ENCODE data around the gene KLK5.
A peak's percentile ranks its signal among the peaks of the same experiment; 100 is the strongest.

KLK5 gene

DNA sequence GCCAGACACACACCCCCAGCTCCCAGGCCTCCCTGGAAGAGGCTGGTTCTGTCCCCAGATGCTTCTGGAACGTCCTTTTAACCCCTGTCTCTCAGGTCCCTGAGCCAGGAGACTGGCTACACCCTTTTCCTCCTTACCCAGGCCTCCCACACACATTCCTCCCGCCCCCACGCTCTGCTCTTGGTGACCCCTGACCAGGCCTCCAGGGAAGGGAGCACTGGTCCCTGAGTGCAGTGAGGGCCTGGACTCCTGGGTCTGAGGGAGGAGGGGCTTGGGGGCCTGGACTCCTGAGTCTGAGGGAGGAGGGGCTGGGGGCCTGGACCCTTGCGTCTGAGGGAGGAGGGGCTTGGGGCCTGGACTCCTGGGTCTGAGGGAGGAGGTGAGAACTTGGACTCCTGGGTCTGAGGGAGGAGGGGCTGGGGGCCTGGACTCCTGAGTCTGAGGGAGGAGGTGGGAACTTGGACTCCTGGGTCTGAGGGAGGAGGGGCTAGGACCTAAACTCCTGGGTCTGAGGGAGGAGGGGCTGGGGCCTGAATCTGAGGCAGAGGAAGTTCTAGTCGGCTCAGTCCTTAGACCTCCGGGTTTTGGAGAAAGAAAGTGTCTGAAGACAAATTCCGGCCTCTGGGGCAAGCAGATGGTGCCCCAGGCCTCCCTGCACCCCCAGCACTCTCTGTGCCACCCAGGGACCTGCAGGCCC, 16.0 kb upstream of the KLK5 start:
- no peak for DNase-seq

DNA sequence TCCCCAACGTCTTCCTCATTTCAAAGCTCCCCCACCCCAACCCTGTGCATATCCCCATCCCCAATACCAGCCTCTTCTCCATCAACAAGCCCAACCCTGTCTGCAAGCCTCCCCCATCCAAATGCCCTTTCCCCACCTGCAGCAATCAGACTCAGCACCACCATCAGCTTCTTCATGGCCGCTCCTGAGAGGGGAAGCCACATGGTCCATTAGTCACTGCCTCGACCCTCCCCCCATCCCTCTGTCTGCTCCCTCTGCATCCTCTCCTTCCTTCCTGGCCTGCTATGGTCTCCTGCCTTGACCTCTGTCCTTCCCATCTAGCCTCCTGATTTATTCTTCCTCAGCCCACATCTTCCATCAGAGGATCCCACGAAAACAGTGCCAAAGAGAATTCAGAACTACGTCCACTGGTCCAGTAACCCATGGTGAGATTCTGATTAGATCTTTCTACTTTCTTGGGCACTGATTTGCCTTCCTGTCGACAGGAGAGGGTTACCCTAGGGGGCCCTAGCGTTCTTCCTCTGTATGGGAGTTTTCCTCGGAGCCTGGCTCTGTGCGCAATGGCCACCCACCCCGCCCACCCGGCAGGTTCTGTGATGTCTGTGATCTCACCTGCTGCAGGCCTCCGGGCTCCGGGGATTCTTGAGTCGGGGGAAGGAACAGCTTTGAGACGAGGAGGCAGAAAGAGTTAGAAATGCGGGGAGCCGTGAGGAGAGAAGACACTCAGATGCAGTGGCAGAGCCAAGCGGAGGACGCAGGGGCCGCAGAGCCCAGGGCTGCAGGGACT, 15.3 kb upstream of the KLK5 start:
- DNase-seq, result no peak

DNA sequence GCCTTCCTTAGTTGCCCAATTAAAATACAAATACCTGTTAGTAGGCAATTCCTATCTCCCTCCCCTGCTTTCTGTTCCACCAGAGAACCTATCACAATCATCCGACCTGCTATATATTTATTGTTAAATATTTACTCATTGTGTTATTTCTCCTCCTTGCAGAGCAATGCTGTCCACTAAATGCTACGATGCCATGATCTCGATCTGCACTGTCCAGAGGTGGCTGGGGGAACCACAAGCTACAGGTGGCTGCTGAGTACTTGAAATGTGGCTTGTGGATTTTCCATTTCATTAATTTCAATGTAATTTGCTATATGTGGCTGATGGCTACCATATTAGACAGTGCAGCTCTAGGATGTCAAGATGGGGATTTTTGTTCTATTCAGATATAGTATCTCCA, 11.4 kb upstream of the KLK5 start:
- no peak for DNase-seq

DNA sequence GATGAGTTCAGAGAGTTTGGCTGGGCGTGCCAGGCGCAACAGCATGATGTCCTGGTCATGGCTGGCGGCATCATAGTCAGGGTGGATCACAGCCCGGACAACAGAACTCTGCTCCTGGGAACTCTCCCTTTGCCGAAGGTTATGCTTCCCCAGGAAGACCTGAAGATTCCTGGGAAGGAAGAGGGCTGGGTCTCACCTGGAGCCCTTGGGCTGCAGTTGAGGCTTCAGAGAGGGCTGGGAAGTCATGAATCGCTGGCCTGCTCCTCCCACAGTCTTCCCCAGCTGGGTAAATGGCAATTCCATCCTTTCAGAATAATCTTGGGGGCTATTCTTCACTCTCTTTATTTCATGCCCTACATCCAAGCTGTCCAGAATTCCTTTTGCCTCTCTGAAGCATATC, 10.5 kb upstream of the KLK5 start:
- DNase-seq, result no peak

DNA sequence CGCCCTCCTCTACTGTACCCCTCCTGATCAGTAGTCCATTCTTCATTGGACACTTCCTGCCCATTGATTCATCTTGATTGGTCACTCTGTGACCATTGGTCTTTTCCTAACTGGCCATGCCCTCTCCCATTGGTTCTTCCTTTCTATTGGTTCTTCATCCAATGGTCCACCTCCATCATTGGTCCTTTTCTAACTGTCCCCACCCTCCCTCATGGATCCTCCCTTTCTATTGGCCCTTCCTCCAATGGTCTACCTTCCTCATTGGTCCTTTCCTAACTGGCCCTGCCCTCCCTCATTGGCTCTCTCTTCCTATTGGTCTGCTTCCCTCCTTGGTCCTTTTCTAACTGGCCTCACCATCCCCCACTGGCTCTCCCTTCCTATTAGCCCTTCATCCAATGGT, 9.4 kb upstream of the KLK5 start:
- DNase-seq, result no peak

DNA sequence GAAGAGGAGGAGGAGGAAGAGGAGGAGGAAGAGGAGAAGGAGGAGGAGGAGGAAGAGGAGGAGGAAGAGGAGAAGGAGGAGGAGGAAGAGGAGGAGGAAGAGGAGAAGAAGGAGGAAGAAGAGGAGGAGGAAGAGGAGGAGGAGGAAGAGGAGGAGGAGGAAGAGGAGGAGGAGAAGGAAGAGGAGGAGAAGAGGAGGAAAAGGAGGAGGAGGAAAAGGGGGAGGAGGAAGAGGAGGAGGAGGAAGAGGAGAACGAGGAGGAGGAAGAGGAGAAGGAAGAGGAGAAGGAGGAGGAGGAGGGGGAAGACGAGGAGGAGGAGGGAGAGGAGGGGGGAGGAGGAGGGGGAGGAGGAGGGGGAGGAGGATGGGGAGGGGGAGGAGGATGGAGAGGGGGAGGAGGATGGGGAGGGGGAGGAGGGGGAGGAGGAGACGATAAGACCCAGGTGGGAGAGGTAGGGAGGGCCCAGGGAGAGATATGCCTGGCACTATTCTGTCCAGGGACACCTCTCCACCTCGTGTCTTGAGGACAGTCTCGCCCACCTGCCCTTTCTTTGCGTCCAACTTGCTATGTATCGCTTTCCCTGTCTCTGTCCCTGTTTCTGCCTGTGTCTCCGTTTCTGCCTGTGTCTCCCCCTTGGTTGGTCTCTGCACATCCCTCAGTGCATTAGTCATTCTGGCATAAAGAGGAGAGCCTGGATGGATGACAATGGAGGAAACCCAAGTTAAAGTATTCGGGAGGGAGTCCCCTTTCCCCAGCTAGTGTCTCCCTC, 7.1 kb upstream of the KLK5 start:
- DNase-seq, result no peak

DNA sequence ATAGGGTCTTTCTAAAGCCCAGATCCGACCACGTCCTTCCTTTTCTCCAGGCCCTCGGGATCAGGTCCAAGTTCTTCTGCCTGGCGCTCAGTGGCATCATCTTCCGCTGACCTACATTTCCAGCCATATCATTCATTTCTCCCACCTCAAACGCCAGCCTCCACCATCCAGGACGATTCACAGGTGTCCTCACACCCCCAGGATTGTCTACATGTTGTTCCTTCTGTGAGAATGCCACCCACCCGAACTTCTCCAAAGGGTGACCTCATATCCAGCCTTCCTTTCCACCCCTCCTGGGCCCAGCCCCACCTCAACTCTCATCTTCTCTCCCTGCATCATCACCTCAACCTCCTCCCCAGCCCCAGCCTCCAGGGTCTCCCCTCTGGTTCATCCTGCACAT, 4.7 kb upstream of the KLK5 start:
- no peak for DNase-seq

DNA sequence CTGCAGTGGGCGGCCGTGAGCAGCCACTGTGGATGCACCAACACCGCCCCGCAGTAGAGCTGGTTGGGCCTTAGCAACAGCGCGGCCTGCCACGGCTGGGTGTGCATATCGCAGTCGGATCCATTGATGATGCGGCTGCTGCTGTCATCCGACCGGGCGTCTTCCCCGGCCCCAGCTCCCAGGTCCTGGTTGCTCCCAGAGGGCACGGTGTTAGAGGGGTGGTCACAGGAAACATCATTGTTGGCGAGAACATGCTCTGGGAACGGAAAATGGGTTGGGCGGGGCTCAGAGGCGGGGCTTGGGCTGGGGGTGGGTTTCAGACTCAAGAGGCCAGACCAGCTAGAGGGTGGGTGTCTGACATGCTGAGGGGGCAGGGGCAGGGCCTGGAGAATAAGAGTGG, 3.0 kb downstream of the KLK5 start:
- DNase-seq, result no peak

DNA sequence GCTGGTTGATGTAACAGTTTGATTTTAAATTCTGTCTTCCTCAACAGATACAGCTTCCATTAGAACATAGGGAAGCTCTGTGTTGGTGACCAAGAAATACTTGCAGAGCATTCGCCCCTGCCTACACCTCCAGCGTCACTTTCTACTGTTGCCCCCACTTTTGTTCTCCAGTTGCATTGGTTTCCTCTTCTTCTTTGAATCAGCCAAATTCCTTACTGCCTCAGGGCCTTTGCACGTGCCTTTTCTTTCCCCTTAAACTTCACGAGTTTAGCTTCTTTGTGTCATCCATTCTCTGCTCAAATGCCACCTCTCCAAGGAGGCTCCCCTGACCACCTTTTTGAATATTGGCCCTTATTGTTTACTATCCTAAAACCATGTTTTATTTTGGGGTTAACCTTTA, 5.7 kb downstream of the KLK5 start:
- DNase-seq, result no peak

DNA sequence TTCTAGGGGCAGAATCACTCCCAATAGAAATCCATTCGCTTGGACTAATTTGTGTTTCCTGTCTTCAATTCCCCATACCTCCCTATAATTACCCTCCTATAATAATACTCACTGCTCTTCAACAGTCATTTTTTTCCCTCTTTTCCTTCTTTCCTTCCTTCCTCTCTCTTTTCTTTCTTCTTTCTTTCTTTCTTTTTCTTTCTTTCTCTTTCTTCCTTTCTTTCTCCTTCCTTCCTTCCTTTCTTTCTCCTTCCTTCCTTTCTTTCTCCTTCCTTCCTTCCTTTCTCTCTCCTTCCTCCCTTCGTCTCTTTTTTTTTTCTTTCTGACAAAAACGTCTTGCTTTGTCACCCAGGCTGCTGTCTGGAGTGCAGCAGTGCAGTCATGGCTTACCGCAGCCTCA, 8.0 kb downstream of the KLK5 start:
- DNase-seq, result no peak

DNA sequence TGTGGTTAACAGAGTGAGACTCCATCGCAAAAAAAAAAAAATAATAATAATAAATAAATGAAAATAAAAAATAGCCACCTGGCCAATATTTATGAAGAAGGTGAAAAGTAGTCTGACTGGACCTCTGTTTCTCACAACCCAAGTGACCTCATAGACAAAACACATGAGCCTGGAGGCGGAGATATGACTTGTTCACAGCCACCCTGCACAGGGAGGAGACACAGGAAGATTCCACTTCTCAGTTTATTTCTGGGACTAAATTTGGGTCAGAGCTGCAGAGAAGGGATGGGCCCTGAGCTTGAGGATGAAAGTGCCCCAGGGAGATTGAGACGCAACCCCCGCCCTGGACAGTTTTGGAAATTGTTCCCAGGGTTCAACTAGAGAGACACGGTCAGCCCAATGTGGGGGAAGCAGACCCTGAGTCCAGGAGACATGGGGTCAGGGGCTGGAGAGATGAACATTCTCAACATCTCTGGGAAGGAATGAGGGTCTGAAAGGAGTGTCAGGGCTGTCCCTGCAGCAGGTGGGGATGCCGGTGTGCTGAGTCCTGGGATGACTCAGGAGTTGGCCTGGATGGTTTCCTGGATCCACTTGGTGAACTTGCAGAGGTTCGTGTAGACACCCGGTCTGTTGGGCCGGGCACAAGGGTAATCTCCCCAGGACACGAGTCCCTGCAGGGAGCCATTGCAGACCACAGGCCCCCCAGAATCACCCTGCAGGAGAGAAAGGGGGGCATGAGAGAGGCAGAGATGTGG, 9.6 kb downstream of the KLK5 start:
- no peak for DNase-seq

DNA sequence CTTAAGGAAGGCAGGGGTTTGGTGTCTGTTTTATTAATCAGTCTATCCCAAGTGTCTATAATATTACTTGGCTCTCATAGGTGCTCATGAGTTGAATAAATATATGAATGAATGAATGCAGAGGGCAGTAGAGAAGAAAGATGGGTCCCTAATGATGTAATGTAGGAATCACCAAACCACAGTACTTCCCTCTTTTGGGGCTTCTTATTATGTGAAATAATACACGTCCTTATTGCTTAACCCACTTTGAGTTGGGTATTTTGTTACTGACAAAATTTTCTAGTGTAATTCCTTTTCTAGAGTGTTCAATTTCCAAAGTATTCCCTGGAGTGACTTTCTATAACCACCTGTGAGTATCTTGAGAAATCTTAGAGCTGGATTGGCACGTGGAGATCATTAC, 13.2 kb downstream of the KLK5 start:
- no peak for DNase-seq

DNA sequence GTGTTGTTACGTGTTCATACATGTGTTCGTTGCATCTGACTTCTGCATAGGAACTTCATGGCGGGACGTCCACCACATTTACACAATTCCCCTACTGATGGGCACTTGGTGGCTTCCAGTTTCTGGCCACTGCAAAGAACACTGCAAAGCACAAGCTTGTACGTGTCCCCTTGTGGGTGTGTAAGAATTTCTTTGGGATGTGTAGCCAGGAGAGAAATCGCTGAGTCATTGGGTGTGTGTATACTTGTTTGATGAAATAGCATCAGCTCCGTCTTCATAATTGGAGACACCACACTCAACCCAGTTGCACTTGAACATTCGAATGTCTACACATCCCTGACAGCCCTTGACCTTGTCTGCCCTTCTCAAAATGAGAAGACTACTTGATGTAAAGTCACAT, 19.2 kb downstream of the KLK5 start:
- no peak for DNase-seq

DNA sequence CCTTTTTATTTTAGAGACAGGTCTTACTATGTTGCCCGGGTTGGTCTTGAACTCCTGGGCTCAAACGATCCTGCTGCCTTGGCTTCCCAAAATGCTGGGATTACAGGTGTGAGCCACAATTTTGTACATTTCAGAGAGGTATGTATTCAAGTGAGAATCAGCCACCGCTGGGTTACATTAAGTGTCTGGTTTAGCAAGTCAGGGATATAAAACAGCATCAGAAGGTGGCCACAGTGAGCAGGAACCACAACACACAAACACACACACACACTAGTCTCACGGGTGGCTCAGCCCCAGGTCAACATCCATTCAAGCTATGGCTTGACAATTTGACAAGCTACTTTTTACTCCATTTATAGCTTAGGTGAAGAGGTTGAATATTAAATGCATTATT, 20.2 kb downstream of the KLK5 start:
- no peak for DNase-seq

DNA sequence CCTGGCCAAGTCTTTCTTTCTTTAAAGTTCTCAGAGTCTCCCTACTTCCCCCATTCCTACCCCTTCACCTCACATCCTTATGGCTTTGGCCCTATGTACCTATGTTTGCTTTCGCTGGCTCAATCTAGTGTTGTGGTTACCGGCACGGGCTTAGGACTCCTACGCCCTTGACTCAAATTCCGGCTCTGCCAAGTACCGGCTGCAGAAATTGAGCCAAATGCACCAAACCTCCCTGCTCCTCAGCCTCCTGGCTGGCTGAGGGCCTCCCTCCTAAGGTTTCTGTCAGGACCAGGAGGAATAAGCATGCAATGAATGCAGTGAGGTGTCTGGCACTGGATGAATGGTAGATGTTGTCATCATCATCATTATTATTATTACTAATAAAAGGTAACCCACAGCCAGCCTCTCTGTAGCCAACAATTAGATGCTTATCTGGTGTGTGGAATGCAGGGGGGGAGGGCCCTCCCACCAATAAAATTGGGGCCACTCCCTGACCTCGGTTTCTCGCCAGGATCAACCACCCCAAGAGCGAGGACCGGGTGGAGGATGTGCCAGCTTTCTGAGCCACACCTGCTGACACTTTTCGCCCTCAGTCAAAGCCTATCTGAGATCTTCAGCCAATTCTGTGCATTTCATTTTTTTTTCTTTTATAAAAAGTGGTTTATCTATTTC, 20.7 kb downstream of the KLK5 start:
- DNase-seq, result no peak

DNA sequence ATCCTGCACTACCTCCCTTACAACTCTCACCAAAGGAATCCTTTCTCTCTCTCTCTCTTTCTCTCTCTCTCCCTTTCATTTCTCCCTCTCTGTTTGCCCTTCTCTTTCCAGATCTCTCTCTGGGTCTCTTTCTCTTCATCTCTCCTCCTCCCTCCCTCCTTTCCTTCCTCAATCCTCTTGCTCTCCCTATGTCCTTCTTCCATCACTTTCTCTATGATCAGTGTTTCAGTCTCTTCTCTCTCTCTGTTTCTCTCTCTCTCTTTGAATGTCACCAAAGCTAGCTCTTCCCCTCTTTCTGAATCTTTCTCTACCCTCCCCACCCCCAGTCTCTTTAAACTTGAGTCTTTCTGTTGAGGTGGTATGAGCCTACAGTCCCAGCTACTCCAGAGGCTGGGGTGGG, 21.8 kb downstream of the KLK5 start:
- DNase-seq, result no peak

DNA sequence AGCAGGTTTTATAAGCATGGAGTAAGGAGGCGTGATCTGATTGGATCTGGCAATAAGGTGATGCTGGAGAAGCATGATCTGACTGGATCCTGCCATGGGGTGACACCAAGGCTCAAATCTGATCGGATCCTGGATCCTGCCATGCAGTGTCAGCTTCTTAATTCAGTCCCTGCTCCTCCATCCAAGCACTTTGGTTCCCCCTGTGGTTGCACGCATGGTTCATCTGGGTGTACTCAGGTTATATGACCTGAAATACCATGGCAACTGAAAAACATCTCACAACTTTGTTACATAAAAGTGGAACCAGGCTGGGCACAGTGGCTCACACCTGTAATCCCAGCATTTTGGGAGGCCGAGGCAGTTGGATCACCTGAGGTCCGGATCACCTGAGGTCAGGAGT, 24.0 kb downstream of the KLK5 start:
- no peak for DNase-seq

DNA sequence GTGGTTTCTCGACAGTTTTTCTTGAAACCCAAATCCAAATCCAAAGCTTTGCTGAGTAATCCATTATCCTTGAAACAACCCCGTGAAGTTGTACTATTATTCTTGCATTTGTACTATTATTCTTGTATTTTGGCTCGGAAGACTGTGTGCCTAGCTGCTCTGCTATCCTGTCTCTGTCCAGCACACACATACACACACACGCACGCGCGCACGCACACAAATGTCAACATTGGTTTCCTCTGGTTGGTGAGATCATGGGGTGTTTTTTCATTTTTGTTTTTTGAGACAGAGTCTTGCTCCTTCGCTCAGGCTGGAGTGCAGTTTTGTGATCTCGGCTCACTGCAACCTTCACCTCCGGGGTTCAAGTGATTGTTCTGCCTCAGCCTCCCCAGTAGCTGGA, 26.7 kb downstream of the KLK5 start:
- DNase-seq, result no peak

DNA sequence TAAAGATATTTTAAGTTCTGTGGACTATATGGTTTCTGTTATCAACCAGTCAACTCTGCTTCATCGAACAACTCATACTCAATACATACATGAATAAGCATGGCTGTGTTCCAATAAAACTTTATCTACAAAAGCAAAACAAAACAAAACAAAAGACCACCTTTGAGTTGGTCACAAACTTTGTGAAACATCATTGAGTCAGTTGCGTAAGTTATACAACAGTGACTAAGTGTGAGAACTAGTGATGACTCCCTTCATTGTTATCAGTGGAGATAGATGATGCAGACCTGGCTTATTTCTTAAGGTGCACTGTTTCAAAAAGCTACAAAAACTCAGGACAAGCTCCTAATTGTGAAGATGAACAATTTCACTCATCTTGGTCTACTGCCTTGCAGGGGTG, 27.1 kb downstream of the KLK5 start:
- DNase-seq, result no peak

DNA sequence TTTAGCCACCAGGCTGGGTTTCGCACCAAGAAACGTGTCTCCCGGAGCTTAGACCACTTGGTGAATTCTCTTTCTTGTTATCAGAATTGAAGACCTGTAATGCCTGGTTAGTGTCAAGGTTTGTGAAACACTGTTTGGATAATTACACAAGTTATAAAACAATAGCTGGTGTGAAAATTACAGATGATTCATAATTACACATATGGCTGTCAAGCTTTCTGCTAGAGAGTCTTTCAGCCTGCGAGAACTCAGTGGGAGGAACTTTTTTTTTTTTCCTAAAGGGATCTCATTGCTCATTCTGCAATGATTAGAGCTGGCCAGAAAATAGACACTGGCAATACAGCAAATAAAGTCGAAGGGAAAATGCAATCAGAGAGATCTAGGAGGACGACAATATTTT, 28.3 kb downstream of the KLK5 start:
- DNase-seq, result no peak

DNA sequence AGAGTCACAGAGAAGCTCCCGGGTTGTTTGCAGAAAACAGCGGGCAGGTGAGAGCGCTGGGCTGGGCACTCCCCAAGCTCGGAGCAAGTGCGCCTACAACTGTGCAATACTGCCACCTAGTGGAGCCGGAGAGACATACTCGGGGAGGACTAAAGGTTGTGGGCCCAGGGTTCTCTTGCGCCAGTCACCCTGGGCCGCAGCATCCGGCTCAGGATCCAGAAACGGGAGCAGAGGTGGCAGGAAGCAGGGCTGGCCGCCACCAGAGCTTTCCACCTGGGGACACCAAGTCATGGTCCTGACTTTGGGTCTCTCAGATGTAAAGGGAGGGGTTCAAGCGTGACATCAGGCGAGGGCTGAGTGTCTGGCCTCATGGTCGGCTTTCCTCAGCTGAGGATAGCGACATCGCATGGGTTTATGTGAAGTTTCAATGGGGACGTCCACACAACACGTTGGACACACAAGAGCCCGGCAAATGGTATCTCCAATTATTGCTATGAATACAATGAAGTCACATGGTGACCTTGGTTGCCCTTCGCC, 30.5 kb downstream of the KLK5 start:
- peak; percentile 69 for DNase-seq
